SK-N-SH treated with all-trans-retinoic acid at 6 μM for 48 hours (cell line): Measurements from ENCODE around the gene SLC17A5.

Experiments
- ATAC-seq: fragments of 200-7000 bp; cut with Tn5 transposase; 3 replicates; pipeline ENCODE4 v1.9.1; 2020; ENCODE audit warnings: mild to moderate bottlenecking, moderate library complexity
- ARNTL ChIP-seq: fragments of 450-650 bp; formaldehyde crosslinking; IDR thresholded peaks from 2 replicates; pipeline ENCODE4 v1.5.0; 2020; ENCODE audit warnings: low read depth, mild to moderate bottlenecking, moderate library complexity, borderline replicate concordance
- BACH2 ChIP-seq: fragments of 250-450 bp; sonication (Bioruptor Pico); IDR thresholded peaks from 2 replicates; pipeline ENCODE4 v1.9.0; 2021; ENCODE audit warnings: mild to moderate bottlenecking, borderline replicate concordance
- CSDC2 ChIP-seq: fragments of 250-450 bp; sonication (Bioruptor Pico); IDR thresholded peaks from 2 replicates; pipeline ENCODE4 v1.5.0; 2020; ENCODE audit warnings: mild to moderate bottlenecking, moderate library complexity
- ESRRG ChIP-seq: fragments of 250-450 bp; sonication (Bioruptor Pico); IDR thresholded peaks from 2 replicates; pipeline ENCODE4 v1.6.1; 2021; ENCODE audit warnings: mild to moderate bottlenecking
- GLIS3 ChIP-seq: fragments of 250-450 bp; sonication (Bioruptor Pico); IDR thresholded peaks from 2 replicates; pipeline ENCODE4 v1.5.0; 2020; ENCODE audit warnings: mild to moderate bottlenecking, moderate library complexity
- ISL1 ChIP-seq: fragments of 250-450 bp; sonication (Bioruptor Pico); IDR thresholded peaks from 2 replicates; pipeline ENCODE4 v2.1.2; 2022; ENCODE audit warnings: mild to moderate bottlenecking, moderate library complexity
- OSR1 ChIP-seq: fragments of 250-450 bp; sonication (Bioruptor Pico); IDR thresholded peaks from 2 replicates; pipeline ENCODE4 v1.8.0; 2022; ENCODE audit warnings: moderate library complexity, mild to moderate bottlenecking, inconsistent platforms
- PPARA ChIP-seq: fragments of 250-450 bp; sonication (Bioruptor Pico); IDR thresholded peaks from 2 replicates; pipeline ENCODE4 v1.5.0; 2020; ENCODE audit warnings: mild to moderate bottlenecking, borderline replicate concordance
- RARB ChIP-seq: fragments of 250-450 bp; sonication (Bioruptor Pico); IDR thresholded peaks from 2 replicates; pipeline ENCODE4 v1.8.0; 2021; ENCODE audit warnings: mild to moderate bottlenecking, moderate library complexity
- SNAI2 ChIP-seq: fragments of 250-450 bp; sonication (Bioruptor Pico); IDR thresholded peaks from 2 replicates; pipeline ENCODE4 v1.5.0; 2020; ENCODE audit warnings: mild to moderate bottlenecking, moderate library complexity
- TCF4 ChIP-seq: fragments of 250-450 bp; sonication (Bioruptor Pico); IDR thresholded peaks from 2 replicates; pipeline ENCODE4 v1.8.0; 2021; ENCODE audit warnings: mild to moderate bottlenecking, moderate library complexity, borderline replicate concordance
- TOX ChIP-seq: fragments of 250-450 bp; sonication (Bioruptor Pico); IDR thresholded peaks from 2 replicates; pipeline ENCODE4 v1.8.0; 2021; ENCODE audit warnings: mild to moderate bottlenecking, moderate library complexity, borderline replicate concordance
- ZC3H10 ChIP-seq: fragments of 250-450 bp; sonication (Bioruptor Pico); IDR thresholded peaks from 2 replicates; pipeline ENCODE4 v1.5.1; 2021; ENCODE audit warnings: mild to moderate bottlenecking, moderate library complexity
- ZFP3 ChIP-seq: fragments of 250-450 bp; sonication (Bioruptor Pico); IDR thresholded peaks from 2 replicates; pipeline ENCODE4 v1.5.0; 2020; ENCODE audit warnings: mild to moderate bottlenecking, moderate library complexity
- ZFP30 ChIP-seq: fragments of 450-650 bp; formaldehyde crosslinking; IDR thresholded peaks from 2 replicates; pipeline ENCODE4 v1.5.0; 2022; ENCODE audit warnings: mild to moderate bottlenecking, moderate library complexity
- ZNF565 ChIP-seq: fragments of 450-650 bp; formaldehyde crosslinking; conservative IDR thresholded peaks from 2 replicates; pipeline ENCODE4 v1.5.0; 2020; ENCODE audit warnings: low read depth, mild to moderate bottlenecking, moderate library complexity
- ZNF8 ChIP-seq: fragments of 450-650 bp; formaldehyde crosslinking; IDR thresholded peaks from 2 replicates; pipeline ENCODE4 v1.5.0; 2020; ENCODE audit warnings: mild to moderate bottlenecking, moderate library complexity
- TF ChIP-seq, protein P1 (sequence below): fragments of 250-450 bp; sonication (Bioruptor Pico); IDR thresholded peaks from 2 replicates; pipeline ENCODE4 v1.8.0; 2020; ENCODE audit warnings: mild to moderate bottlenecking, moderate library complexity, borderline replicate concordance
- TF ChIP-seq, protein P2 (sequence below): fragments of 250-450 bp; sonication (Bioruptor Pico); IDR thresholded peaks from 2 replicates; pipeline ENCODE4 v1.8.0; 2021; ENCODE audit warnings: low read depth, mild to moderate bottlenecking, moderate library complexity, borderline replicate concordance
- TF ChIP-seq, protein P3 (sequence below): fragments of 250-450 bp; sonication (Bioruptor Pico); IDR thresholded peaks from 2 replicates; pipeline ENCODE4 v1.5.1; 2021; ENCODE audit warnings: mild to moderate bottlenecking, moderate library complexity
- TF ChIP-seq, protein P4 (sequence below): fragments of 250-450 bp; sonication (Bioruptor Pico); IDR thresholded peaks from 2 replicates; pipeline ENCODE4 v1.5.1; 2020; ENCODE audit warnings: low read depth, mild to moderate bottlenecking, moderate library complexity
- TF ChIP-seq, protein P5 (sequence below): fragments of 250-450 bp; sonication (Bioruptor Pico); IDR thresholded peaks from 2 replicates; pipeline ENCODE4 v1.5.0; 2020; ENCODE audit warnings: mild to moderate bottlenecking, moderate library complexity

Gene SLC17A5

DNA sequence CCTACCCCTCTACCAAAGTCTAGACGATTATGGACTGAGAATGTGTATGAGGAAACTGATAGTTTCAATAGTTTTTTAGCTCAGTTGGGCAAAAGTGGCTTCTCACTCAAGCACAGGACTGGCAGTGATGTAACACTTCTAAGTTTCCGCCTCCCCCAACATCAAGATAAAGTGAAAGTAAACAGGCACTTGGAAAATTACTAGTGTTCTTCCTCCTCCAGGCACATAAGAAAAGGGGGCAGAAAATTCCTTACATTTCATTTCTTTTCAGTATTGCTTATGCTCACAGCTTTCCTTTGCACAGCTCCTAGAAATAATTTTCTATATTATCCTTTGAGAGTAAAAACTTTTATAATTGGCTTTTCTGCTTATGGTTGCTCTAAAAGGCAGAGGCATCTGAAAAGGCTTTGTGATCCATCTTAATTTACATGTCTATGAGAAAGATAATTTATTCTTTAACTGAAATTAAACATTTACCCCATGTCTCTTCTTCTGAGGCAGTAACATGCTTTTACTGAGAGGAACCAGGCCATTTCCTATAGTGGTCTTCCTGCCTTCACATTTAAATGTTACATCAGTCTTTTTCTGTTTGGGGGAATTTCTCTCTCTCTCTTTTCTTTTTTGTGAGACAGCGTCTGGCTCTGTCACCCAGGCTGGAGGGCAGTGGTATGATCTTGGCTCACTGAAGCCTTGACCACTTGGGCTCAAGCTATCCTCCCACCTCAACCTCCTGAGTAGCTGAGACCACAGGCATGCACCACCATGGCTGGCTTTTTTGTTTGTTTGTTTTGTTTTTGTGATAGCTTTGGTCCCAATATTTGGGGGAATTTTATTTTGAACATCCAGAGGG, 68.0 kb downstream of the SLC17A5 start:
- TF ChIP-seq, protein P1, sequence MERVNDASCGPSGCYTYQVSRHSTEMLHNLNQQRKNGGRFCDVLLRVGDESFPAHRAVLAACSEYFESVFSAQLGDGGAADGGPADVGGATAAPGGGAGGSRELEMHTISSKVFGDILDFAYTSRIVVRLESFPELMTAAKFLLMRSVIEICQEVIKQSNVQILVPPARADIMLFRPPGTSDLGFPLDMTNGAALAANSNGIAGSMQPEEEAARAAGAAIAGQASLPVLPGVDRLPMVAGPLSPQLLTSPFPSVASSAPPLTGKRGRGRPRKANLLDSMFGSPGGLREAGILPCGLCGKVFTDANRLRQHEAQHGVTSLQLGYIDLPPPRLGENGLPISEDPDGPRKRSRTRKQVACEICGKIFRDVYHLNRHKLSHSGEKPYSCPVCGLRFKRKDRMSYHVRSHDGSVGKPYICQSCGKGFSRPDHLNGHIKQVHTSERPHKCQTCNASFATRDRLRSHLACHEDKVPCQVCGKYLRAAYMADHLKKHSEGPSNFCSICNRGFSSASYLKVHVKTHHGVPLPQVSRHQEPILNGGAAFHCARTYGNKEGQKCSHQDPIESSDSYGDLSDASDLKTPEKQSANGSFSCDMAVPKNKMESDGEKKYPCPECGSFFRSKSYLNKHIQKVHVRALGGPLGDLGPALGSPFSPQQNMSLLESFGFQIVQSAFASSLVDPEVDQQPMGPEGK (CRISPR knock-in tag): no peak
- TF ChIP-seq ZNF565 (CRISPR knock-in tag) (no peak), GLIS3 (CRISPR knock-in tag) (no peak), ZFP30 (no peak), BACH2 (CRISPR knock-in tag) (no peak), CSDC2 (CRISPR knock-in tag) (no peak), SNAI2 (CRISPR knock-in tag) (no peak), ZNF8 (CRISPR knock-in tag) (no peak), ESRRG (no peak), ISL1 (CRISPR knock-in tag) (no peak), OSR1 (no peak), TCF4 (CRISPR knock-in tag) (no peak), ARNTL (no peak), PPARA (CRISPR knock-in tag) (no peak), ZFP3 (no peak), TOX (CRISPR knock-in tag) (no peak), RARB (CRISPR knock-in tag) (no peak)
- TF ChIP-seq, protein P2, sequence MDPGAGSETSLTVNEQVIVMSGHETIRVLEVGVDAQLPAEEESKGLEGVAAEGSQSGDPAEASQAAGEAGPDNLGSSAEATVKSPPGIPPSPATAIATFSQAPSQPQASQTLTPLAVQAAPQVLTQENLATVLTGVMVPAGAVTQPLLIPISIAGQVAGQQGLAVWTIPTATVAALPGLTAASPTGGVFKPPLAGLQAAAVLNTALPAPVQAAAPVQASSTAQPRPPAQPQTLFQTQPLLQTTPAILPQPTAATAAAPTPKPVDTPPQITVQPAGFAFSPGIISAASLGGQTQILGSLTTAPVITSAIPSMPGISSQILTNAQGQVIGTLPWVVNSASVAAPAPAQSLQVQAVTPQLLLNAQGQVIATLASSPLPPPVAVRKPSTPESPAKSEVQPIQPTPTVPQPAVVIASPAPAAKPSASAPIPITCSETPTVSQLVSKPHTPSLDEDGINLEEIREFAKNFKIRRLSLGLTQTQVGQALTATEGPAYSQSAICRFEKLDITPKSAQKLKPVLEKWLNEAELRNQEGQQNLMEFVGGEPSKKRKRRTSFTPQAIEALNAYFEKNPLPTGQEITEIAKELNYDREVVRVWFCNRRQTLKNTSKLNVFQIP (CRISPR knock-in tag): no peak
- TF ChIP-seq, protein P3, sequence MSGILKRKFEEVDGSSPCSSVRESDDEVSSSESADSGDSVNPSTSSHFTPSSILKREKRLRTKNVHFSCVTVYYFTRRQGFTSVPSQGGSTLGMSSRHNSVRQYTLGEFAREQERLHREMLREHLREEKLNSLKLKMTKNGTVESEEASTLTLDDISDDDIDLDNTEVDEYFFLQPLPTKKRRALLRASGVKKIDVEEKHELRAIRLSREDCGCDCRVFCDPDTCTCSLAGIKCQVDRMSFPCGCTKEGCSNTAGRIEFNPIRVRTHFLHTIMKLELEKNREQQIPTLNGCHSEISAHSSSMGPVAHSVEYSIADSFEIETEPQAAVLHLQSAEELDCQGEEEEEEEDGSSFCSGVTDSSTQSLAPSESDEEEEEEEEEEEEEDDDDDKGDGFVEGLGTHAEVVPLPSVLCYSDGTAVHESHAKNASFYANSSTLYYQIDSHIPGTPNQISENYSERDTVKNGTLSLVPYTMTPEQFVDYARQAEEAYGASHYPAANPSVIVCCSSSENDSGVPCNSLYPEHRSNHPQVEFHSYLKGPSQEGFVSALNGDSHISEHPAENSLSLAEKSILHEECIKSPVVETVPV: no peak
- TF ChIP-seq, protein P4, sequence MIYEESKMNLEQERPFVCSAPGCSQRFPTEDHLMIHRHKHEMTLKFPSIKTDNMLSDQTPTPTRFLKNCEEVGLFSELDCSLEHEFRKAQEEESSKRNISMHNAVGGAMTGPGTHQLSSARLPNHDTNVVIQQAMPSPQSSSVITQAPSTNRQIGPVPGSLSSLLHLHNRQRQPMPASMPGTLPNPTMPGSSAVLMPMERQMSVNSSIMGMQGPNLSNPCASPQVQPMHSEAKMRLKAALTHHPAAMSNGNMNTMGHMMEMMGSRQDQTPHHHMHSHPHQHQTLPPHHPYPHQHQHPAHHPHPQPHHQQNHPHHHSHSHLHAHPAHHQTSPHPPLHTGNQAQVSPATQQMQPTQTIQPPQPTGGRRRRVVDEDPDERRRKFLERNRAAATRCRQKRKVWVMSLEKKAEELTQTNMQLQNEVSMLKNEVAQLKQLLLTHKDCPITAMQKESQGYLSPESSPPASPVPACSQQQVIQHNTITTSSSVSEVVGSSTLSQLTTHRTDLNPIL (CRISPR knock-in tag): no peak
- TF ChIP-seq, all 23 proteins: peak for 0
- ATAC-seq: peak; percentile 82

DNA sequence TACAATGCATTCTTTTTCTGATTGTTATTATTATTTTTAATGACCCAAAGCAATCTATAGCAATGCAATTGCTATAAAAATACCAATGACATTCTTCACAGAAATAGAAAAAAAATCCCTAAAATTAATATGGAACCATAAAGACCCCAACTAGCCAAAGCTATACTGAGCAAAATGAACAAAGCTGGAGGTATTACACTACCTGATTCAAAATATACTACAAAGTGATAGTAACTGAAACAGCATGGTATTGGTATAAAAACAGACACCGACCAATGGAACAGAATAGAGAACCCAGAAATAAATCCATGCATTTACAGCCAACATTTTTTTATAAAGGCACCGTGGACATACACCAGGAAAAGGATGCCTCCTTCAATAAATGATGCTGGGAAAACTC, 72.5 kb downstream of the SLC17A5 start:
- no peak for TF ChIP-seq GLIS3 (CRISPR knock-in tag)
- no peak for TF ChIP-seq SNAI2 (CRISPR knock-in tag)
- no peak for TF ChIP-seq BACH2 (CRISPR knock-in tag)
- TF ChIP-seq, protein P5, sequence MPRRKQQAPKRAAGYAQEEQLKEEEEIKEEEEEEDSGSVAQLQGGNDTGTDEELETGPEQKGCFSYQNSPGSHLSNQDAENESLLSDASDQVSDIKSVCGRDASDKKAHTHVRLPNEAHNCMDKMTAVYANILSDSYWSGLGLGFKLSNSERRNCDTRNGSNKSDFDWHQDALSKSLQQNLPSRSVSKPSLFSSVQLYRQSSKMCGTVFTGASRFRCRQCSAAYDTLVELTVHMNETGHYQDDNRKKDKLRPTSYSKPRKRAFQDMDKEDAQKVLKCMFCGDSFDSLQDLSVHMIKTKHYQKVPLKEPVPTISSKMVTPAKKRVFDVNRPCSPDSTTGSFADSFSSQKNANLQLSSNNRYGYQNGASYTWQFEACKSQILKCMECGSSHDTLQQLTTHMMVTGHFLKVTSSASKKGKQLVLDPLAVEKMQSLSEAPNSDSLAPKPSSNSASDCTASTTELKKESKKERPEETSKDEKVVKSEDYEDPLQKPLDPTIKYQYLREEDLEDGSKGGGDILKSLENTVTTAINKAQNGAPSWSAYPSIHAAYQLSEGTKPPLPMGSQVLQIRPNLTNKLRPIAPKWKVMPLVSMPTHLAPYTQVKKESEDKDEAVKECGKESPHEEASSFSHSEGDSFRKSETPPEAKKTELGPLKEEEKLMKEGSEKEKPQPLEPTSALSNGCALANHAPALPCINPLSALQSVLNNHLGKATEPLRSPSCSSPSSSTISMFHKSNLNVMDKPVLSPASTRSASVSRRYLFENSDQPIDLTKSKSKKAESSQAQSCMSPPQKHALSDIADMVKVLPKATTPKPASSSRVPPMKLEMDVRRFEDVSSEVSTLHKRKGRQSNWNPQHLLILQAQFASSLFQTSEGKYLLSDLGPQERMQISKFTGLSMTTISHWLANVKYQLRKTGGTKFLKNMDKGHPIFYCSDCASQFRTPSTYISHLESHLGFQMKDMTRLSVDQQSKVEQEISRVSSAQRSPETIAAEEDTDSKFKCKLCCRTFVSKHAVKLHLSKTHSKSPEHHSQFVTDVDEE: no peak
- TF ChIP-seq CSDC2 (CRISPR knock-in tag): no peak
- no peak for TF ChIP-seq ZC3H10 (CRISPR knock-in tag)
- TF ChIP-seq ZFP30: no peak
- no peak for TF ChIP-seq TOX (CRISPR knock-in tag)
- TF ChIP-seq, all 23 proteins: peak for 0
- no peak for ATAC-seq
